Limb (tissue), 2 donors: ENCODE results near the gene ADGRB3.
"Not testable (repeated sequence)": the region's sequence is repeated elsewhere in the genome, so short reads cannot be mapped to it uniquely, and the experiment has no call there.

Experiments
- DNase-seq, 2 donors: peaks; one replicate each; pipeline ENCODE4 v3.0.0-alpha.2; 2016; ENCODE audit errors: extremely low spot score in 2 of 2

Gene ADGRB3

DNA sequence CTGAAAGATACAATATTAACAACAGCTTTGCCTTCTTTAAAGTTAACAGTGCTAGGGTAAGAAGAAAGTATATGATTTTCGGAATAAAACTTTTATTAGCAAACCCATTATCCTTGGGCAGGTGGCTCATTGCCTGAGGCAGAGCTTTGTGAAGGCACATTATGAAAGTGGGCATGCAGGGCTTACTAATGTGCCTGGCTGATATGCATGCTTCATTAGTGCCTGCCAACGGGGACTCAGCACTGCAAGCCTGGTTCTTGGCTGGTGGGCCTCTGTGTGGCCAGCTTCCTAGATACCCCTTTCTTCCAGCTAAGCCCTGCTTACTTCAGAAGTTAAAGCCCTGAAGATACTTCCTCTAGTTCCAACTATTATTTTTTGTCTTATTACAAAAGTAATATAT lies 481.6 kb downstream of the ADGRB3 start:
- DNase-seq: no peak

DNA sequence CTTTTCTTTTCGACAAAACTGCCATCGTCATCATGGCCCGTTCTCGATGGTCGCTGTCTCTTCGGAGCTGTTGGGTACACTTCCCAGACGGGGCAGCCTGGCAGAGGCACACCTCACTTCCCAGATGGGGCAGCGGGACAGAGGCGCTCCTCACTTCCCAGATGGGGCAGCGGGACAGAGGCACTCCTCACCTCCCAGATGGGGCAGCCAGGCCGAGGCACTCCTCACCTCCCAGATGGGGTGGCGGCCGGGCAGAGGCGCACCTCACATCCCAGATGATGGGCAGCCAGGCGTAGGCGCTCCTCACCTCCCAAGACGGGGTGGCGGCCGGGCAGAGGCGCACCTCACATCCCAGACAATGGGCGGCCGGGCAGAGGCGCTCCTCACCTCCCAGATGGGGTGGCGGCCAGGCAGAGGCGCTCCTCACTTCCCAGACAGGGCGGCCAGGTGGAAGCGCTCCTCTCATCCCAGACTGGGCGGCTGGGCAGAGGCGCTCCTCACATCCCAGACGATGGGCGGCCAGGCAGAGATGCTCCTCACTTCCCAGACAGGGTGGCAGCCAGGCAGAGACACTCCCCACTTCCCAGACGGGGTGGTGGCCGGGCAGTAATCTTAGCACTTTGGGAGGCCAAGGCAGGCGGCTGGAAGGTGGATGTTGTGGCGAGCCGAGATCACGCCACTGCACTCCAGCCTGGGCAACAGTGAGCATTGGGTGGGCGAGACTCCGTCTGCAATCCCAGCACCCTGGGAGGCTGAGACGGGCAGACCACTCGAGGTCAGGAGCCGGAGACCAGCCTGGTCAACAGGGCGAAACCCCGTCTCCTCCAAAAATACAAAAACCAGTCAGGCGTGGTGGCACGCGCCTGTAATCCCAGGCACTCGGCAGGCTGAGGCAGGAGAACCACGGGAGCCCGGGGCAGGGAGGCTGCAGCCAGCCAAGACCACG lies 486.7 kb downstream of the ADGRB3 start:
- DNase-seq: not testable (repeated sequence)

DNA sequence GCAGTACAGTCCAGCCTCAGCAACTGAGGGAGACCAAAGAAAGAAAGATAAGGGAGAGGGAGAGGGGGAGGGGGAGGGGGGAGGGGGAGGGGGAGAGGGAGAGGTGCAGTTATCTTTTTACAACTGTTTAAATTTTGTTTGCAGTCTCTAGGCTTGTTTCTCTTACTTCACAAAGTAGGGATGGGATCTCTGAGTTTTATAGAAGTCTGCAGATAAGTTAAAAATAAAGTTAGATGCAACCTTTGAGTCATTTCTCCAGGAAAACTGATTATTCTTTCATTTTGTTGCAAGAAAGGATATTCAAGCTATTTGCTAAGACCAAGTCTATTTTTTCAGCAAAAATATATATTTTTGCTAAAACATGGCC lies 487.3 kb downstream of the ADGRB3 start:
- no peak for DNase-seq

DNA sequence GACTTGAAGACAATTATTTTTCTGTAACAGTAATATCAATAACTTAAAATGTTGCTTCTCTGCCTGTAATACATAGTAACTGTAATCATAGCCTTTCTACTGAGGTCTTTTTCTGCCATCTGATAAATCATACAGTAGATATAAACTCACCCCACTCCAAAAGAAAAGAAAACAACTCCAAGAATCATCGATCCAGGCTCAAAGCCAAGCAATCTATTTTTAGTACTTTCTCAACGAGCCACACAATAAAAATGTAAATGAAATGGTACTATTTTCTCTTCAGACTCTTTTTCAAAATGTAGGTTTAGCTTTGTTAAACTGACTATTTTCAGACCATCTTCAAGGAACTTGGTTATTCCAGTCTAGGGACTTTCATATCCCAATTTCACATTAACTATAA lies 493.3 kb downstream of the ADGRB3 start:
- DNase-seq: no peak

DNA sequence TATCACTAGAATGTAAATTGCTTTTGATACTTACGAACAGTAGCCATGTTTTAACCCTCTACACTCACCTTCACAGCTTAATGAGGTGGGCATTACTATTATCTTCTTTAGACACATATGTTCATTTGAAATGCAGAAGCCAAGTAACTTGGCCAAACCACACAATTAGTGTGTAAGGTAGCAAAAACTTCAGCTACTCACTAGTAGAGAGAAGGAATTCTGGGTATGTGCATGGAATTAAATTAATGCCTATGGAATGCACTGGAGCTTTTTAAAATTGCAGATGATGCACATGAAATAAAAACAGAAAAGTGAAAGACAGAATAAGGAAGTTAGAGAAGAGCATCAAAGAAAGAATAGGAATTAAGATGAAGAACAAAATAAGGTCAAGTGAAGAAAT lies 494.0 kb downstream of the ADGRB3 start:
- no peak for DNase-seq

DNA sequence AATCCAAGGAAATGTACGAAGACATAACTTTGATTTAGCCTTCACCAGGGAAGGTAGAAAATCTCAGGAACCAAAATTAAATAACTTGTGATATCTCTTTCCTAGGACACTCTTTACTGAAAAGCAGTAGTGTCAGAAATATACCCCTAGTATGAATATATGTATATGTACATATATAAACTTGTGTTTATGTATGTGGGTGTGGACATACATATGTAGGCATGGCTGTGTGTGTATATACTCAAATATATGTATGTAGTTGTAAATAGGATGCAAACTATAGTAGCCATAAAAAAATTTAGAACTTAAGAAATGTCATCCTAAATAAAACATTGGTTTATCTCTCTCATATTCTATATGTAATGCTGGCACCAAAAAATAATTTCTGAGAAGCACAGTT lies 500.8 kb downstream of the ADGRB3 start:
- no peak for DNase-seq

DNA sequence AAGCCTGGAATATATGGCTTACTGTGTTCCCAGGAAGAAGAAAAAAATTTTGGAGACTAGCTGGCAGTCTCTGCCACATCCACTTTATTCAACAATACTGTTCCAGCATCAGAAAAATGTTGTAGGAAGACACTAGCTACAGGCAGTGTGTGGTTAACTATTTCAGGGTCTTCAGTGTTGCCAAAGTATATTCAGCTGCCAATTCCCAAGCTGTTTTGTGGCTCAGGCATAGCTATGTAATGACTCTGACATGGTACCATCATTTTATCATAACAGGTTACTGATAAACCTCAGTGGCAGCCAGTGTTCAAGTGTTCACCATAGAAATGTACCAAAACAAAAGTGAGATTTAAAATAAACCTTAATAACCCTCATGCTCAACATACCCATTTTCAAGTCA lies 503.1 kb downstream of the ADGRB3 start:
- DNase-seq: no peak

DNA sequence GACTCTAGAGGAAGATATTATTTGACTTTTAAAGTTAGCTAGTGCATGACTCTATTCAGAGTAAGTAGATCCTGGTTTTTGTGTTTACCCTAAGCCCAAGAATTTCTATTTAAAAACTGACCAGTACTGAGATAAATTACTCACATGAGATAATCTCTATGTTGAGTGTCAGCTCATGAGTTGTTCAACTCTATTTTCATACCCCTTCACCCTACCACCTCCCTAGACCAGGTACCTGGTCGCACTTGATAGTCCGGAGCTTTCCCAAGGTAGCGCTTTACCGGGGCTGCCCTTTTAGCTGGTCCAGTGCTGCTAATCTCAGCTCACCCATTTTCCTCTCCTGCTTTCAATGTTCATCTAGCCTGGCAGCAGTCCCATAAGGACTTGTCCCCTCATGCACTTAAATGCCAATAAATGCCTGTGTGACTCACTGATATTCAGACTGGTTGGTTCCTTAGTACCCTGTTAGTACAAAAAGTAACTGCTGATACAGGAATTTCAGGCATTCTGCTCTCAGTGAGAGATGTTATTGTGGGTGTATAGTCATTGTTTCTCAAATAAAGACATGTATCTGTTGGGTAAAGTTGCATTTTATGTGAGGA lies 503.9 kb downstream of the ADGRB3 start:
- DNase-seq: no peak

DNA sequence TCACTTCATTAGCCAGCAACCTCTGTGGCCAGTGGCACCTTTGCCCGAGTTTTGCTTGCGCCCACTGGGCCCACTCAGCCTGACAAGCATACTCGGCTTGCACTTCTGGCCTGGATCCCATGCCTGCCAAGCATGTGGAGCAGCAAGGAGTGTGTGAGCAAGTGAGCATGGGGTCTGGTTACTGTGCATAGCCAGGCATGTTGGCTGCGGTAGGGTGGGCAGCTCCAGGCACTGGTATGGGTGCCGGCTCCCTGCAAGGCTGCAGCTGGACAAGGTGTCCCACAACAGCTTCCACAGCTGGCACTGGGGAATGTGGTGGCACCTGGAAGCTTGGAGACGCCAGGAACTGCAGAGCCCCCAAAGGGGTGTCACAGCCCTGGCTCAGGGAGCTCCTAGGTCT lies 510.0 kb downstream of the ADGRB3 start:
- no peak for DNase-seq

DNA sequence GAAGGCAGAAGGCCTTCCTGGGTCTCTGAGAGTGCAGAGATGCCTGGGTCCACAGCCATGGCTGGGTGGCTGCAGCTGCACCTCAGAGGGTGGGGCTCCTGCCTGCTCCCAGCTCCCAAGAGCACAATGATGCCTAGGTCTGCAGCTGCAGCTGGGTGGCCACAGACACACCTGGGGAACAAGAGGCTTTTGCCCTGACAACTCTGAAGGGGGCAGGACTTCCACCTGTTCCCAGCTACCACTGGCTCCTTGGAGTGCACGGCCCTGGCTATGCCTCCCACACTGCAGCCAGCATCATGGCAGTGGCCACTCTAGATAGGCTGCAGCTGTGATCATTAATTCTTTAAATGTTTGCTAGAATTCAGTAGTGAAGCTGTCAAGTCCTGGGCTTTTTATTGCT lies 511.3 kb downstream of the ADGRB3 start:
- no peak for DNase-seq

DNA sequence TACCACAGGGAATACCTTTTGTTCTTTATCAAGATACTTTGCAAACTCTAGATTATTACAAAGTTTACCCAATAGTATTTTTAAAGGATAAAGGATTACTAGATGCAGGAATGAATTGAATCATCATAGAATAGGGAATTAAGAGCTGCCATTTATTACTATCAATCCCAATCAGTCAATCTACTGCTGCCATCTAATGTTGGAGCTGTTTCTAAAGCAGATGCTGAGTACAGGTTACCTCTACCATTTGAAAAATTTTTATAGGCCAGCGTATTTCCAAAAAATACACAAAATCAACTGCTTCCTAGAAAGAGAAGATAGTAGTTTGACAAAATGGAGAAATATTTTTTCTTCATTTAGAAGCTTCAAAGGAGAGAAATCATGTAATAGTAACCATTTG lies 520.4 kb downstream of the ADGRB3 start:
- no peak for DNase-seq

DNA sequence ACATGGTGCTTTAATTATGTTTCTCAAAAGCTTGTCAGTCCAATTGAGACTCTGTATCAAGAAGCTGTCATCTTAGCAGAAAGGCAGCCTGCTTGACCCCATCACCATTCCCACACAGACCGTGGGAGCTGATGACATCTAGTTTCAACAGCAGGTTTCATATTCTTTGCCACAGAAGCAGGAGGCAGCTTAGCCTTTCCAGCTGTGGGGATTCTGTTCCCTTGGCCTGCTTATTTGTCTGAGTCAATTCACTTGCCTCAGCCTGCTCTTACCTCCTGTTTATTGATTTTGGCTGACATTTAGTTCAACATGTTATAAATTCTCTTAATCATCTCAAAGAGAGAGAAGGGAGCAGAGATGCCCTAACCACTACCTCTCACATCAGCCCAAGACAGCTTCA lies 527.7 kb downstream of the ADGRB3 start:
- DNase-seq: no peak

DNA sequence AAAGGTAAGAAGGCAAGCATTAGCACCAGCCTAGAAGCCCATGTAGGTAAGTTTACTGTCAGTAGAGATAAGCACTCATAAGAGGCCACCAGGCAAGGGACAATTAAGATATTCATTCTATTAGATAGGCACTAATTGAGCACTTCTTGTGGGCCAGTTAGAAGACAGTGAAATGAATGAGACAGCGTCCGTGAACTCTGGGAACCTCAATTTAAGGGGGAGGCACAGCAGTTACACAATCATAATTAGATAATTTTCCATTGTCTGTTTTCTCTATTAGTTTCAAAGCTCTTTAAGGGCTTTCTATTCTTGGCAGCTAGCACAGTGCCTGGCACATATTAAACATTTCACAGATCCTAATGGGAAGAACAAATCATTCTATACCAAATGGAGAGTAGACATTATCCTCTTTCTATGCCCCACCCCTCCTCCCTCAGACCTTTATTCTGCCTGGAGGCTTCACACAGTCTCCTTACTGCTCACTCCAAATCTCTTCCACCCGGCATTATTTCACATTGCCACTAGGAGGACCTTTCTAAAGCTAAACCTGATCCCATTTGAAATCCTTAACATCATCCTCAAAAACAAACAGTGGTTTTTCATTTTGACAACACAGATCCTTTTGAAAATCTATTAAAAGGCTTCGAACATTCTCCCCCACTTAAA lies 529.6 kb downstream of the ADGRB3 start:
- DNase-seq: no peak

DNA sequence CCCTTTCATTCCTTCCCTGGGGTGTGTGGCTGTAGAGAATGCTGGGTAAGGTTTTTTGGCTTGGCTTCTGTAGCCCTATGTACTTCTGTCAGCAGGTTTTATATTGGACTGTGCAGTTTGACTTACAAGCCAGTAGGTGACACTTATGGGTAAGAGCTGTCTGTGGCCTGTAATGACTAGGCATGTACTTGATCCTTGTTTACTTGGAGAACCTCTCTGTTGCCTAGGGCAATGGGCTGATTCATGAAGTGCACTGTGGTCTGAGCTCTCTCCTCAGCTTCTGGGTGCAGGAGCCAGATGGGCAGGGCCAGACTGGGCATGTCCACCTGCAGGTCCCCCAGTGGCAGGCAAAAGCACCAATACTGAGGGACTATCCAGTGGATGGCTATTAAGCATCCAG lies 544.6 kb downstream of the ADGRB3 start:
- DNase-seq: no peak

DNA sequence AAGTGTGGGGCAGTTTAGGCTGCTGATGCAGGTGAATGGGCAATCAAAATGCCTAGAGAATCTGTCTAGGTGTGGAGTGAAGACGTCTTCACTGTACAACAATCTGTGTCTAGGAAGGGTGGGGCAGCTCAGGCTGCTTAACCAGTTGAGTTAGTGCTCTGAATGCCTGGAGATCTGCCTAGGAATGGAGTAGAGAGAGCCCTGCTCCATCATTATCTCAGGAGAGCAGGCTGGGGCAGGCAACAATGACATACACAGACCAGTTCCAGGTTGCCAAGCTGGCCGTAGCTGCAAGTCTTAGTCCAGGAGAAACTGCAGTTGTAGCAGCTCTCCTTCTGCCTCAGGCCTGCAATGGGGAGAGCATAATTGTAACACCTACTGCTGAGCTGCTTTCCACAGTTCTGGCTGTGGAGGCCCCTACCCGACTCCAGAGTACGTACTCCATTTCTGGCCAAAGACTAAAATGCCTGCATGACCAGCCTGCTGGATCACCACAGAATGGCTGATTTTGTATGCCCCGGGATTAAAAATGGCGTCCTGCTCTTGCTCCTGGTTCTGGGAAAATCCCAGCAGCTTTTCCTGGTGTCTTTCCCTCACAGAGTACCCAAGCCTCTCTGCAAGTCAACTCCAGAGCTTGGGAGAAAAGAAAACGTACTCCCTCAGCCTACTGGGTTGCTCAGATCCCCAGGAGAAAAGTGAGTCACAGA lies 545.4 kb downstream of the ADGRB3 start:
- DNase-seq: no peak

DNA sequence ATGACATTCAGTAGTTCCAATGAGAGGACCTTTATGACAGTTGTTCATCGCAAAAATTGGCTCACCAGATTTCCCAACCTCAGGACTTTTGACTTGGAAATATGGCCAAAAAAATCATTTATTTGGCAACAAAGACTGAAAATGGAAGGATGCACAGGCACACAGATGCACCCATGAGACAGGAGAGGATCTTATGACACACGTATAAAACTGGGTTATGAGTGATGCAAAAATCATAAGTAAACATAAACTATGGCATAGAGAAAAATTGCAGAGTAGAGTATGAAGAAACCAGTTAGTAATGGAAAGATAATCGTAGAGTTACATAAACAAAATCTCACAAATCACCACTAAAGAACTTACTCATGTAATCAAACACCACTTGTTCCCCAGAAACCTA lies 546.9 kb downstream of the ADGRB3 start:
- DNase-seq: no peak

DNA sequence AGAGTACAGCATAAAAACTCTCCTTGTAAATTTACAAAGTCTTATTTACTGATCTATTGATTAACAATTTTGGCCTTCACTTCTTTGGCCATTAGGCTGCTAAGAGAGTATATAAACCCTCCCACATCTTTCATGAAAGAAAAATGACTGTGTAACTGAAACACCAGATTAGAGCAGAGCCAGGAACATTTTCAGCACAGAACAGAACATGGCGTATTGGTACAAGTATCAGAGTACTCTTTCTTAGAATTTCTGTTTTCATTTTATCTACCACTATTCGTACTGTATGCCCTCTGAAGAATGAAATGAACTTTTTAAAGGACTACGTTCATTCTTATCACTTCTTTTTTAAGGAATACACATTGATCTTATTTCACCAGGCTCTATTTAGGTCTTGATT lies 550.2 kb downstream of the ADGRB3 start:
- DNase-seq: no peak

DNA sequence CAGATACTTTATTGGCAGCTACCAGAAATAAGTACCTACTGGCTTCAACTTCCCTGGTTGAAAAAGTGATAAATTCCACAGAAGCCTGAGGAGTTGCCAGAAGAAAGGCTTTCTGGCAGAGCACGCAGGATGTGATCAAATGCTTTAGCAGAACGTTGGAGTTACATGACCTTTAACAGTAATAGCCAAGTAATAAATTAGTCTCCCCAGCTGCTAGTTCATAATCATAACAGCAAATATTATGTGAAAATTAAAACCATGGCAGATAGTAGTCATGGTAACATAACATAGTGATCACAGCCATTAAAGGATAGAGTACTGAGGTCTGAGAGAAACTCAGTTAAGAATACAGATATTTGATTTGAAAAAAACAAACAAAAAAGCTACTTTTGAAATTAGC lies 567.7 kb downstream of the ADGRB3 start:
- peak in 1 of 2 donors; percentile 64 for DNase-seq

DNA sequence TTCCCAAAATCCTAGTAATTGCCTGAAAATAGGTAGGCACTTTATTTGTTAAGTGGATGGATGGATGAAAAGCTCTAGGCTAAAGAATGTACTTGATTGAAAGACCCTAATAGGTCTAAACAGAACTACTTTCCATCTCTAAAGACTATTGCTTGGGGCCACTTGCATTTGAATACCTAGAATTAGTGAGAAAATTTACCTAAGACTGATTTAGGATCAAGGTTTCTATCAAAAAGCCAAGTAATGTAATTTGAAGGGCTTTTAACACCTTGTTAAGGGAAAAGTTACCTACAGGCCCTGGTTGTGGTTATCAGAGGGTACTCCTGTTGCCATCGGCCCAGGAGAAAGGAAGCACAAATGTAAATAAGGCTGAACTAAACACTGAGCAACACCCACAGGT lies 581.0 kb downstream of the ADGRB3 start:
- no peak for DNase-seq

DNA sequence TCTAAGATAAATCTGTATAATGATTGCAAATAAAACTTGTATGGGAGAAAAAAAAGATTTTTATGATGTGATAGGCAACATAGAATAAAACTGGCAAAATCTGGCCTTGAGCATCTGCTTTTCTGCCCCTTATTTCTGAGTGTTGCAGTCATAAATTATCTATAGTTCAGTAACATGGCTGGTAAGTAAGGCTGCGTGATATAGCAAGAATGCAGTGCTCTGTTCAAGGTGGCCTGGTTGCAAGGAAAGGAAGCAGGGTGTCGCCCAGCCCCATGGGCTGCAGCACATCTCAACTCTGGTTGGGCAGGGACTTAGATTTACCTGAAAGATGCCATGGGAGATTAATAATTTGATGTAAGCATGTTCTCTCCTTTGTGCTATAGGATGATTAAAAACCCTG lies 582.3 kb downstream of the ADGRB3 start:
- DNase-seq: no peak

DNA sequence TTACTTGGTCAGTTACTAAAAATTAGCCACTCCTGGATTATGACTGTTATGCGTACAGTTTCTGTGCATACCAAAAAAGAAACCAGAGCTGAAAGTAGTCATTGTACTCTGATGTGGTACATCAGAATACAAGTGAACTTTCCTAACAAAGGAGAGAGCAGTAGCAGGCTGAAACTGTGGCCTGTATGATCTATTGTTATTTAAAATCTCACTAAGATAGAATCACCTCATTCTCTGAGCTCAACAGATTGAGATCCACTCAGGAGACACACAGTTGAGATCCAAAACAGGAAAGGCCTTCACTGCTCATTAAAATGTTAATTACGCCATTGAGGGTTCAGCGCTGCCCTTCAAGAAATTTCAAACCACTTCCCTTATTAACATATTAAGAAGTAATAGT lies 585.3 kb downstream of the ADGRB3 start:
- no peak for DNase-seq

DNA sequence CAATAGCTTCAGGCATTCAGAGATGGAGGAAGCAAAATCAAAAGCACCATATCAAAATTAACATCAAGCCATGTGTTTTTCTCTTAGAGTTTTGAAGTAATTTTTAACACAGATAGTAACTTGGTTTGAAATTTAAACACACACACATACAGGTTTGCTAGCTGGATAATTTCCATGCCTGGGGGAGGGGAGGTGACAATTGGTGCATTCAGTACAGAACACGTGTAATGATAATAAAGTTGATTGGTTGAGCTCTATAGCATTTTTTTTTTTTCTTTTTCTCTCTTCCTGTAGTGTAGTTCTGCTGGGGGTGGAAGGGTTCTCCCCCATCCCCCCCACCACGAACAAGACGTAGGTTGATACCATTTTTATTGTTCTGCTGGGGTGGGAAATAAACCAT lies 596.9 kb downstream of the ADGRB3 start:
- no peak for DNase-seq
